WERI-Rb-1 (cell line): Measurements from ENCODE around the gene CDK5.

Experiments used
- DNase-seq: peaks from one replicate; pipeline ENCODE4 v3.0.0-alpha.2; 2020
- H3K27ac ChIP-seq: fragments of 250-450 bp; sonication (Bioruptor Pico); 2 replicates; pipeline ENCODE4 v1.5.1; 2020; ENCODE audit warnings: mild to moderate bottlenecking, moderate library complexity
- H3K27me3 ChIP-seq: fragments of 250-450 bp; sonication (Bioruptor Pico); 2 replicates; pipeline ENCODE4 v1.5.1; 2021; ENCODE audit warnings: mild to moderate bottlenecking, low read depth, moderate library complexity; ENCODE audit not compliant: insufficient read depth, severe bottlenecking
- H3K36me3 ChIP-seq: fragments of 250-450 bp; sonication (Bioruptor Pico); 2 replicates; pipeline ENCODE4 v1.5.1; 2020; ENCODE audit warnings: mild to moderate bottlenecking, moderate library complexity
- H3K4me3 ChIP-seq: 2 replicates; pipeline ENCODE4 v1.5.1; 2011; ENCODE audit warnings: low read depth, mild to moderate bottlenecking, control low read depth, low read length
- H3K9me3 ChIP-seq: fragments of 250-450 bp; sonication (Bioruptor Pico); 2 replicates; pipeline ENCODE4 v1.5.1; 2021; ENCODE audit warnings: mild to moderate bottlenecking, moderate library complexity; ENCODE audit not compliant: severe bottlenecking
- CTCF ChIP-seq: IDR thresholded peaks from 2 replicates; pipeline ENCODE4 v1.5.1; 2011; ENCODE audit warnings: low read depth, mild to moderate bottlenecking, control low read depth, inconsistent platforms, low read length

Gene CDK5

DNA sequence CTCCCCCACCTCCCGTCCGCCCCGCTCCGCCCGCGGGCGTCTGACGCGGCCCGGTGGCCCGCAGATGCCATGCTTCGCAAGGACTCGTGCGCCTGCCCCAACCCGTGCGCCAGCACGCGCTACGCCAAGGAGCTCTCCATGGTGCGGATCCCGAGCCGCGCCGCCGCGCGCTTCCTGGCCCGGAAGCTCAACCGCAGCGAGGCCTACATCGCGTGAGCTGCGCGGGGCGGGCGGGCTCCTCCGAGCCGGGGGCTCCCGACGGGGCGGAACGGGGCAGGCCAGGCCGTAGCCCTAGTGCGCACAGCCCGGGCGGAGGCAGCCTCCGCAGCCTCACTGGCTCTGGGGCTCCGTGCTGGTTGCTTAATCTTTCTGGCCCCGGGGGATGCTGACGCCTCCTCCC lies 6.6 kb downstream of the CDK5 start:
- no peak overlapping the region for H3K4me3 ChIP-seq
- DNase-seq, result no peak
- no peaks in the 10 kb centered on the region; the same call in 1 of the 2 replicates for H3K36me3 ChIP-seq
- H3K9me3 ChIP-seq, result no peaks in the 10 kb centered on the region
- H3K27ac ChIP-seq, result no peak overlapping the region
- no peaks in the 10 kb centered on the region for H3K27me3 ChIP-seq
- TF ChIP-seq CTCF, result no peak

DNA sequence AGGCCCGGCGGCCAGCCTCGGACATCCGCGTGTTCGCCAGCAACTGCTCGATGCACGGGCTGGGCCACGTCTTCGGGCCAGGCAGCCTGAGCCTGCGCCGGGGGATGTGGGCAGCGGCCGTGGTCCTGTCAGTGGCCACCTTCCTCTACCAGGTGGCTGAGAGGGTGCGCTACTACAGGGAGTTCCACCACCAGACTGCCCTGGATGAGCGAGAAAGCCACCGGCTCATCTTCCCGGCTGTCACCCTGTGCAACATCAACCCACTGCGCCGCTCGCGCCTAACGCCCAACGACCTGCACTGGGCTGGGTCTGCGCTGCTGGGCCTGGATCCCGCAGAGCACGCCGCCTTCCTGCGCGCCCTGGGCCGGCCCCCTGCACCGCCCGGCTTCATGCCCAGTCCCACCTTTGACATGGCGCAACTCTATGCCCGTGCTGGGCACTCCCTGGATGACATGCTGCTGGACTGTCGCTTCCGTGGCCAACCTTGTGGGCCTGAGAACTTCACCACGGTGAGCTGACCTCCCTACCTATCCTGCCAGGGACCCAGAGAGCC lies 8.7 kb downstream of the CDK5 start:
- DNase-seq, result no peak
- Histone ChIP-seq H3K27ac (no peak overlapping the region), H3K4me3 (no peak overlapping the region), H3K27me3 (no peaks in the 10 kb centered on the region), H3K9me3 (no peaks in the 10 kb centered on the region), H3K36me3 (peaks cover 3% of the 10 kb centered on the region; the same call in 1 of the 2 replicates)
- TF ChIP-seq CTCF, result no peak

- no peak within 1 kb of the TSS for H3K4me3 ChIP-seq
- peaks cover 3% of the 10 kb centered on the region; the same call in 1 of the 2 replicates for H3K36me3 ChIP-seq
- no peak for DNase-seq
- no peaks in the 10 kb centered on the region for H3K27me3 ChIP-seq
- no peak within 1 kb of the TSS for H3K27ac ChIP-seq
- TF ChIP-seq CTCF, result no peak
- no peaks in the 10 kb centered on the region for H3K9me3 ChIP-seq
Measured at GRCh38 chr7:151047976-151048815, 9.5 kb downstream of the CDK5 start, which contains the start of gene ASIC3. ASIC3 (plus strand) TSS chr7:151048531; CDS start chr7:151048886, 355 bp downstream.

DNA sequence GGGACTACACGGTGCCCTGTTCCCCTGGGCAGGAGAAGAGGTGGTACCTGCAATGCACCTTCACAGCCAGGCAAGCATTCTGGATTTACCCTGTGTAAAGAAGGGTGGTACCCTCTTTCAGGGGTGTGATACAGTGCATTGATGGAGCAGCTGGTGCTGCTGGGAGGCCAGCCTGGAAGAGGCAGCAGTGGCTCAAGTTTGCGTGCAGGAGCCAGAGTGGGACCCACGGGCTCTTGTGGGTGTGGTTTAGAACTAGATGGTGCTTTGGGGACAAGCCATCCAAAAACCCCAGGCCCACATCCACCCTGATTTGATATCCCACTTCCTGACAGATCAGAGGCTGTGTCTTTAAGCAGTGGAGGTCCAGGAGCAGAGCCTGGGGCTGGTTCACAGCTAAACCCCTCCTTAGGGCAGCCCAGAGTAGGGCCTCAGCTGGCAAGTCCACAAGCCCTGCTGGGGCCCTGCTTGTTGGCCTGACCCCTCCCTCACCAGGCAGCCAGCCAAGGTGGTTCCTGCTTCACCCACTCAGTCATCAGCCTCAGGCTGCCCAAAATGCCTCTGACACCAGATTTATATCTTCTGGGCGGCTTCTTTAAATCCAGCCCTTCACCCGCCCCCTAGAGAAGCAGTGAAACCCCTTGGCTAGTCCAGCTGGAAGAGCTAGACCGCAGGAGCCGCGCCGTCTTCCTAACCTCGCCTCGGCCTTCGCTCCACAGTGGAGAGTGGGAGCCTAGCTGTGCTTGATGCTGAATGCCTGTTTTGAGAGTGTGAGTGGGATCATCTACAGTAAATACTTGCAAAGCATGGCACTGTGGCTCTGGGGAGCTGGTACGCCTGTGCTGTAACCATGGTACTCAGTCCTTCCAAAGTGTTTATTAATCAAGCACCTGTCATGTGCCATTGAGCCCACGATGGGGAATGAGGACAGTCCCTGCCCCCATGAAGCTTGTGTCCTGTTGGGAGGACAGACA lies 10.8 kb downstream of the CDK5 start:
- no peak overlapping the region for H3K4me3 ChIP-seq
- DNase-seq, result no peak
- H3K27ac ChIP-seq, result no peak overlapping the region
- TF ChIP-seq CTCF, result no peak
- H3K9me3 ChIP-seq, result no peaks in the 10 kb centered on the region
- no peaks in the 10 kb centered on the region for H3K27me3 ChIP-seq
- peaks cover 3% of the 10 kb centered on the region; the same call in 1 of the 2 replicates for H3K36me3 ChIP-seq

DNA sequence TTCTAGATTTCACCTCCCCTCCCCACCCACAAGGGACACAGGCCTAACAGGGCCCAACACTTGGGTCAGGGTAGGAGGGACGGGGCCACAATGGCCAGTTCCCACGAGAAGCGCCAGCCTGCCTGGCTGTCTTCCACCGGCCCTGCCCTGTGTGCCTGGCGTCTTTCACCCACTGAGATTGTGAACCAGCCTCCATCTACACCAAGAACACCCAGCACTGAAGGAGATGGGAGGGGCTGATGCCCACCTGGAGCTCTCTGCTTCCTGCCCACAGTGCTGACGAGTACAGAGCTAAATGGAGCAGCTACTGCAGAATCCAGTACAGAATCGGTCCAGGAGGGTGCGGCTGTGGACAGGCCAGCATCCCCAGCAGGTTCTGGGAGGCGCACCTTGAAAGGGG lies 11.7 kb downstream of the CDK5 start:
- Histone ChIP-seq H3K9me3 (no peaks in the 10 kb centered on the region), H3K36me3 (peaks cover 3% of the 10 kb centered on the region; the same call in 1 of the 2 replicates), H3K4me3 (no peak overlapping the region), H3K27me3 (no peaks in the 10 kb centered on the region), H3K27ac (peak overlapping the region; percentile 64)
- TF ChIP-seq CTCF, result no peak
- DNase-seq, result no peak
